Breast epithelium (tissue), 3 donors: ENCODE measurements around the gene PARD6A.

ENCODE experiments used
- CTCF ChIP-seq, 3 donors: fragments of 450-650 bp; IDR thresholded peaks; one replicate each; pipeline ENCODE4 v1.5.1; 2016 to 2017; ENCODE audit warnings: antibody characterized with exemption in 3 of 3, mild to moderate bottlenecking in 3 of 3, moderate library complexity in 3 of 3
- POLR2A ChIP-seq: fragments of 450-650 bp; IDR thresholded peaks from one replicate; pipeline ENCODE4 v1.6.1; 2016; ENCODE audit warnings: antibody characterized with exemption, mild to moderate bottlenecking, moderate library complexity
- POLR2AphosphoS5 ChIP-seq, 3 donors: sonication (generic); formaldehyde crosslinking; IDR thresholded peaks; one replicate each; pipeline ENCODE4 v1.6.1; 2017; ENCODE audit warnings: antibody characterized with exemption in 3 of 3

- TF ChIP-seq CTCF (IDR thresholded peaks at IDR 0.05) (no peak), POLR2A (no peak), POLR2AphosphoS5 (IDR thresholded peaks at IDR 0.05) (no peak)
Observed at GRCh38 chr16:67701420-67701819, 40.7 kb downstream of the PARD6A start.
